GM12878 (cell line): Measurements from ENCODE around the gene STAT3. TPM values are rescaled to one million over a fixed set of nuclear protein-coding genes. Genes with fewer than 3 reads are reported as not detected.

Source experiments
- CHD2 ChIP-seq: IDR thresholded peaks from 2 replicates; pipeline ENCODE4 v1.6.1; 2011; ENCODE audit warnings: low read depth, low read length, improper control_type of control experiment, borderline replicate concordance
- E2F4 ChIP-seq: IDR thresholded peaks from 2 replicates; pipeline ENCODE4 v1.6.1; 2012; ENCODE audit warnings: low read depth, low read length, improper control_type of control experiment
- E2F8 ChIP-seq: fragments of 450-650 bp; IDR thresholded peaks from 2 replicates; pipeline ENCODE4 v1.6.1; 2018; ENCODE audit warnings: mild to moderate bottlenecking, low read depth, moderate library complexity; ENCODE audit not compliant: partially characterized antibody
- EED ChIP-seq: sonication (generic); IDR thresholded peaks from 2 replicates; pipeline ENCODE4 v1.6.1; 2016; ENCODE audit warnings: antibody characterized with exemption, low read depth
- HSF1 ChIP-seq: fragments of 150-350 bp; IDR thresholded peaks from 2 replicates; pipeline ENCODE4 v1.6.1; 2014; ENCODE audit warnings: mild to moderate bottlenecking, low read depth, low read length
- KLF5 ChIP-seq: fragments of 450-650 bp; IDR thresholded peaks from 2 replicates; pipeline ENCODE4 v1.6.1; 2014; ENCODE audit warnings: mild to moderate bottlenecking; ENCODE audit not compliant: partially characterized antibody
- MEF2A ChIP-seq: IDR thresholded peaks from 2 replicates; pipeline ENCODE4 v1.6.1; 2011; ENCODE audit warnings: low read depth, mild to moderate bottlenecking, low read length, moderate library complexity; ENCODE audit not compliant: insufficient read depth
- NR2C2 ChIP-seq: IDR thresholded peaks from 2 replicates; pipeline ENCODE4 v1.6.1; 2011; ENCODE audit warnings: borderline replicate concordance, low read depth; ENCODE audit not compliant: control insufficient read depth, insufficient read length
- PML ChIP-seq: IDR thresholded peaks from 2 replicates; pipeline ENCODE4 v1.6.1; 2012; ENCODE audit warnings: low read length, inconsistent platforms
- POLR2AphosphoS5 ChIP-seq: IDR thresholded peaks from 2 replicates; pipeline ENCODE4 v1.6.1; 2011; ENCODE audit warnings: mild to moderate bottlenecking, low read length, inconsistent platforms
- SKIL ChIP-seq: fragments of 450-650 bp; IDR thresholded peaks from 2 replicates; pipeline ENCODE4 v1.6.1; 2017; ENCODE audit warnings: mild to moderate bottlenecking, low read depth, inconsistent platforms; ENCODE audit not compliant: poor library complexity, severe bottlenecking
- SMC3 ChIP-seq: IDR thresholded peaks from 2 replicates; pipeline ENCODE4 v1.6.1; 2011; ENCODE audit warnings: low read length, improper control_type of control experiment, borderline replicate concordance
- SREBF2 ChIP-seq: IDR thresholded peaks from 2 replicates; pipeline ENCODE4 v1.6.1; 2012; ENCODE audit warnings: mild to moderate bottlenecking, low read length
- USF2 ChIP-seq: IDR thresholded peaks from 2 replicates; pipeline ENCODE4 v1.6.1; 2011; ENCODE audit warnings: low read depth, low read length, improper control_type of control experiment, borderline replicate concordance
- WRNIP1 ChIP-seq: IDR thresholded peaks from 2 replicates; pipeline ENCODE4 v1.6.1; 2011; ENCODE audit warnings: low read depth, low read length, improper control_type of control experiment, borderline replicate concordance
- ZNF592 ChIP-seq: fragments of 450-650 bp; IDR thresholded peaks from 2 replicates; pipeline ENCODE4 v1.6.1; 2017; ENCODE audit warnings: mild to moderate bottlenecking, moderate library complexity
- polyA plus RNA-seq, 11 experiments: library from polyadenylated mRNA; depleted of rRNA in 4 of 11; unstranded in 6 of 11; stranded (reverse) in 5 of 11; fragments of >200 nt; fragmentation: Nextera tagmentation in 4 of 11; fragmentation: Illumina TruSeq in 1 of 11; extraction: Ambion mirVana in 4 of 11; extraction: Trizol in 1 of 11; gene quantifications; 1 replicate in 1 of 11; 2 replicates in 10 of 11; pipeline versions ENCODE4 v1.2.1 to v1.2.3, GENCODE V29; 2011 to 2016; ENCODE audit warnings: inconsistent platforms in 2 of 11, missing spikeins in 2 of 11, low read depth in 1 of 11
- total RNA-seq, 4 experiments: library from RNA; depleted of rRNA in 3 of 4; stranded (reverse); fragments of >200 nt in 3 of 4; fragmentation: Illumina TruSeq in 1 of 4; extraction: Trizol in 1 of 4; gene quantifications; 2 replicates each; pipeline versions ENCODE4 v1.2.1 to v1.2.3, GENCODE V29; 2013 to 2021

The STAT3 gene
- total and polyA plus RNA-seq, 10 of the 15 experiments (the other 5 are each of a cell fraction or from before 2014, with no cell fraction given): 18.4 to 96.4 (median 60.9) TPM

GRCh38 chr17:42387661-42388380 is 421 bp downstream of the STAT3 start (continued):
- TF ChIP-seq SKIL (peak; percentile 2), ZNF592 (no peak), PML (no peak), POLR2AphosphoS5 (no peak; the same call in 1 of the 2 replicates), USF2 (no peak), CHD2 (no peak), E2F4 (no peak), NR2C2 (no peak), MEF2A (no peak), E2F8 (no peak), WRNIP1 (no peak), SREBF2 (no peak), SMC3 (0 out of 2 replicates have a peak, but pooled peaks have one; percentile 3), EED (peak; percentile 42), KLF5 (no peak), HSF1 (no peak)
